PFSK-1 (cell line): ENCODE data around the gene HASPIN.

Experiments used
- FOXP2 ChIP-seq: optimal IDR thresholded peaks from 2 replicates; pipeline ENCODE3; 2011; ENCODE audit warnings: borderline replicate concordance, control low read depth, inconsistent platforms; ENCODE audit not compliant: insufficient read depth; ENCODE audit errors: extremely low read length, extremely low read depth
- POLR2AphosphoS5 ChIP-seq: IDR thresholded peaks from 2 replicates; pipeline ENCODE4 v1.6.1; 2012; ENCODE audit warnings: low read depth, mild to moderate bottlenecking, control low read depth, low read length, moderate library complexity
- REST ChIP-seq, 2 experiments: IDR thresholded peaks; 2 replicates each; pipeline versions ENCODE4 v1.6.1 to v1.8.0; 2011 to 2012; ENCODE audit warnings: low read depth in 2 of 2, low read length in 2 of 2, control low read depth in 1 of 2, inconsistent platforms in 1 of 2, mild to moderate bottlenecking in 1 of 2, moderate library complexity in 1 of 2; ENCODE audit not compliant: insufficient read depth in 1 of 2
- SIN3A ChIP-seq: IDR thresholded peaks from 2 replicates; pipeline ENCODE4 v1.6.1; 2012; ENCODE audit warnings: mild to moderate bottlenecking, low read length, moderate library complexity, borderline replicate concordance; ENCODE audit not compliant: insufficient read depth
- TAF1 ChIP-seq: IDR thresholded peaks from 2 replicates; pipeline ENCODE4 v1.6.1; 2012; ENCODE audit warnings: low read length, control low read depth, borderline replicate concordance; ENCODE audit not compliant: insufficient read depth

Gene HASPIN

GRCh38 chr17:3695723-3696411 lies 27.8 kb upstream of the HASPIN start, which contains the start of gene P2RX5:
Gene P2RX5 (minus strand): TSS chr17:3696155. CDS start chr17:3696005, 150 bp downstream.
- TF ChIP-seq REST (IDR thresholded peaks at IDR 0.05; ENCODE audit: insufficient read depth in 1 of 2, low read depth in 2 of 2, low read length in 2 of 2) (peak in 1 of 2 experiments; percentile 56; a peak in 1 of 4 replicates), TAF1 (no peak)

GRCh38 chr17:3697103-3697476 lies 26.6 kb upstream of the HASPIN start:
- TF ChIP-seq SIN3A (no peak), FOXP2 (no peak), REST (IDR thresholded peaks at IDR 0.05; ENCODE audit: insufficient read depth in 1 of 2, low read depth in 2 of 2, low read length in 2 of 2) (no peak), TAF1 (no peak), POLR2AphosphoS5 (no peak)

GRCh38 chr17:3698139-3698538 lies 25.6 kb upstream of the HASPIN start:
- TF ChIP-seq REST (IDR thresholded peaks at IDR 0.05; ENCODE audit: insufficient read depth in 1 of 2, low read depth in 2 of 2, low read length in 2 of 2) (no peak), TAF1 (no peak)

DNA sequence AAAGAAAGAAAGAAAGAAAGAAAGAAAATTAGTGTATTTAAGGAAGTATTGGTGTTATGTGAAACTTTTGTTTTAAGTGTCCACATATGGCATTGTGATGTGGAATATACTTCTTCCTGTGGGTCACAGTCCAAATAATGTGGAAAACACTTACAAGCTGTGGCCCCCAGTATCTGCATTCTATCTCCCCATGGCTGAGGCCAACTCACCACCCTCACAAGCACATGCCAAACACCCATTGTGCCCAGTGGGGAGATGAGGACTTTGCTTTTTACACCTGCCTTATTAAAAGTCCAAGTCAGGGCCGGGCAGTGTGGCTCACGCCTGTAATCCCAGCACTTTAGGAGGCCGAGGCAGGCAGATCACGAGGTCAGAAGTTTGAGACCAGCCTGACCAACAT lies 23.8 kb upstream of the HASPIN start:
- no peak for TF ChIP-seq FOXP2
- no peak for TF ChIP-seq TAF1
- no peak for TF ChIP-seq POLR2AphosphoS5
- no peak for TF ChIP-seq REST (IDR thresholded peaks at IDR 0.05; ENCODE audit: insufficient read depth in 1 of 2, low read depth in 2 of 2, low read length in 2 of 2)
- TF ChIP-seq SIN3A: no peak

- TF ChIP-seq TAF1 (no peak), FOXP2 (no peak), SIN3A (no peak), REST (IDR thresholded peaks at IDR 0.05; ENCODE audit: insufficient read depth in 1 of 2, low read depth in 2 of 2, low read length in 2 of 2) (no peak)
Observed at GRCh38 chr17:3704931-3705717, 18.6 kb upstream of the HASPIN start.
